HepG2 (cell line): ENCODE results near the gene CXCR1. TPM values are rescaled to one million over a fixed set of nuclear protein-coding genes. Genes with fewer than 3 reads are reported as not detected.

ENCODE experiments used
- ATAC-seq: fragments of 200-7000 bp; cut with Tn5 transposase; 3 replicates; pipeline ENCODE4 v1.9.1; 2020; ENCODE audit warnings: mild to moderate bottlenecking, moderate library complexity
- BruUV-seq: library from RNA; stranded (reverse); fragments of 400-500 nt; replicated peaks from 2 replicates; lab custom pipeline; 2021; lab: Mats Ljungman, UMichigan
- CTCF ChIA-PET: fragments of 300-600 bp; formaldehyde crosslinking; extraction: SDS; loops from one replicate; lab custom pipeline; 2021; ENCODE audit warnings: low total read pairs, inconsistent platforms, low intra/inter-chr PET ratio; lab: Yijun Ruan, JAX
- POLR2A ChIA-PET: fragments of 350-600 bp; sonication (Branson Sonifier 250); formaldehyde crosslinking; loops from one replicate; lab custom pipeline; 2020; ENCODE audit warnings: antibody characterized with exemption, inconsistent platforms; lab: Yijun Ruan, JAX
- DNase-seq: peaks from one replicate; pipeline ENCODE4 v3.0.0-alpha.2; 2015; ENCODE audit warnings: low spot score
- FAIRE-seq: peaks from 3 replicates; lab custom pipeline; 2011; peaks lifted over from hg19 to GRCh38; lab: Jason Lieb, UNC
- H2AFZ ChIP-seq: one replicate; pipeline ENCODE4 v1.6.1; 2011; ENCODE audit warnings: low read length, inconsistent platforms
- H3K27ac ChIP-seq: fragments of 300-600 bp; 3 replicates; pipeline ENCODE4 v1.8.0; 2011; ENCODE audit warnings: mixed run types, mild to moderate bottlenecking, mixed read lengths, low read length, inconsistent platforms; ENCODE audit not compliant: insufficient read depth; ENCODE audit errors: extremely low read length
- H3K27me3 ChIP-seq, 2 experiments: fragments of 200-600 bp in 1 of 2; 2 replicates in 1 of 2; 3 replicates in 1 of 2; pipeline versions ENCODE4 v1.6.0 to v1.8.0; 2011; ENCODE audit warnings: low read length in 2 of 2, mild to moderate bottlenecking in 2 of 2, moderate library complexity in 2 of 2, inconsistent platforms in 1 of 2; ENCODE audit not compliant: insufficient read depth in 2 of 2, control insufficient read depth in 1 of 2
- H3K36me3 ChIP-seq, 2 experiments: fragments of 200-600 bp in 1 of 2; replicated peaks in 1 of 2; 2 replicates in 1 of 2; 3 replicates in 1 of 2; pipeline versions ENCODE4 v1.5.1 to v1.8.0; 2011; ENCODE audit warnings: low read length in 2 of 2, inconsistent platforms in 1 of 2; ENCODE audit not compliant: insufficient read depth in 2 of 2, control insufficient read depth in 1 of 2
- H3K4me1 ChIP-seq: 2 replicates; pipeline ENCODE4 v1.5.1; 2012; ENCODE audit warnings: low read length, inconsistent platforms; ENCODE audit not compliant: insufficient read depth
- H3K4me2 ChIP-seq: 2 replicates; pipeline ENCODE4 v1.6.0; 2011; ENCODE audit warnings: low read depth, low read length, inconsistent platforms
- H3K4me3 ChIP-seq, 3 experiments: fragments of 200-600 bp in 1 of 3; sonication (generic), shearing (Covaris generic) in 1 of 3; replicated peaks in 1 of 3; 2 replicates each; pipeline ENCODE4 v1.5.1; 2011 to 2016; ENCODE audit warnings: low read length in 3 of 3, inconsistent platforms in 2 of 3, low read depth in 2 of 3, mild to moderate bottlenecking in 2 of 3, control low read depth in 1 of 3, mixed read lengths in 1 of 3; ENCODE audit not compliant: insufficient read depth in 1 of 3
- H3K79me2 ChIP-seq: one replicate; pipeline ENCODE4 v1.6.1; 2011; ENCODE audit warnings: low read length, inconsistent platforms; ENCODE audit not compliant: insufficient read depth
- H3K9ac ChIP-seq: 2 replicates; pipeline ENCODE4 v1.6.0; 2011; ENCODE audit warnings: mild to moderate bottlenecking, low read depth, low read length, inconsistent platforms; ENCODE audit not compliant: insufficient read depth
- H3K9me3 ChIP-seq: 2 replicates; pipeline ENCODE4 v1.5.1; 2012; ENCODE audit warnings: mild to moderate bottlenecking, low read length
- H4K20me1 ChIP-seq: 2 replicates; pipeline ENCODE4 v1.6.0; 2011; ENCODE audit warnings: inconsistent platforms, mild to moderate bottlenecking, low read length, moderate library complexity; ENCODE audit not compliant: insufficient read depth
- ARNT ChIP-seq: fragments of 450-650 bp; IDR thresholded peaks from 2 replicates; pipeline ENCODE4 v1.6.1; 2017
- CTCF ChIP-seq: sonication (generic); formaldehyde crosslinking; IDR thresholded peaks from 2 replicates; pipeline ENCODE4 v1.5.0; 2020; ENCODE audit warnings: mild to moderate bottlenecking, missing genetic modification reagents, moderate library complexity
- EHMT2 ChIP-seq: fragments of 200-600 bp; sonication (generic); IDR thresholded peaks from 2 replicates; pipeline ENCODE4 v1.7.0; 2017; ENCODE audit warnings: antibody characterized with exemption, low read depth, low read length, borderline replicate concordance
- FOSL2 ChIP-seq: sonication (generic); formaldehyde crosslinking; IDR thresholded peaks from 2 replicates; pipeline ENCODE4 v1.4.0; 2020; ENCODE audit warnings: missing genetic modification reagents
- RFXAP ChIP-seq: sonication (generic); formaldehyde crosslinking; IDR thresholded peaks from 2 replicates; pipeline ENCODE4 v1.4.0; 2020; ENCODE audit warnings: missing genetic modification reagents, borderline replicate concordance
- TFDP1 ChIP-seq: IDR thresholded peaks from 2 replicates; pipeline ENCODE4 v1.6.1; 2016; ENCODE audit warnings: missing compliant biosample characterization, missing genetic modification reagents, borderline replicate concordance
- ZFP62 ChIP-seq: sonication (generic); formaldehyde crosslinking; IDR thresholded peaks from 2 replicates; pipeline ENCODE4 v1.4.0; 2020; ENCODE audit warnings: missing genetic modification reagents
- ZNF570 ChIP-seq: sonication (generic); formaldehyde crosslinking; IDR thresholded peaks from 2 replicates; pipeline ENCODE4 v1.4.0; 2020; ENCODE audit warnings: mild to moderate bottlenecking, missing genetic modification reagents, borderline replicate concordance
- WGBS: methylation state at CpG from one replicate; pipeline ENCODE4 v1.1.6; 2017; ENCODE audit warnings: low lambda C conversion rate; 5-methylcytosine and 5-hydroxymethylcytosine counted together
- in situ Hi-C: cut with HindIII; loops from 2 replicates; pipeline ENCODE4 v1.10.0; 2017; ENCODE audit warnings: low pct_unique_long_range_greater_than_20kb; ENCODE audit not compliant: extremely low pct_ligation_motif_present
- intact Hi-C: fragments of 100-400 bp; cut with micrococcal nuclease; formaldehyde crosslinking; loops from one replicate; pipeline ENCODE4 v1.10.0; 2022; ENCODE audit not compliant: unreplicated experiment
- polyA plus RNA-seq, 8 experiments: library from polyadenylated mRNA; depleted of rRNA in 3 of 8; stranded (reverse) in 7 of 8; unstranded in 1 of 8; fragments of >200 nt; fragmentation: Illumina TruSeq in 4 of 8; extraction: Trizol in 4 of 8; gene quantifications; 2 replicates each; pipeline versions ENCODE4 v1.2.1 to v1.2.3, GENCODE V29; 2011 to 2016; ENCODE audit warnings: low read depth in 4 of 8, missing spikeins in 1 of 8, mixed read lengths in 1 of 8; ENCODE audit not compliant: insufficient read depth in 1 of 8
- total RNA-seq, 5 experiments: library from RNA; depleted of rRNA; stranded (reverse); fragments of >200 nt; fragmentation: Illumina TruSeq; extraction: Trizol; gene quantifications; 2 replicates each; pipeline ENCODE4 v1.2.3, GENCODE V29; 2016; ENCODE audit warnings: low read depth in 1 of 5
- TF ChIP-seq, protein P1 (sequence below): sonication (generic); formaldehyde crosslinking; IDR thresholded peaks from 2 replicates; pipeline ENCODE4 v1.5.1; 2020; ENCODE audit warnings: missing genetic modification reagents, mild to moderate bottlenecking, borderline replicate concordance

The CXCR1 gene
- total and polyA plus RNA-seq, 2 of the 13 experiments (the other 11 are each of a cell fraction or from before 2014, with no cell fraction given) = not detected

GRCh38 chr2:218128781-218129457 is 37.8 kb downstream of the CXCR1 start:
- Histone ChIP-seq H3K9me3 (no peaks in the 10 kb centered on the region), H3K36me3 (no peaks in the 10 kb centered on the region), H3K27ac (no peak overlapping the region), H3K4me1 (no peaks in the 10 kb centered on the region), H2AFZ (no peak overlapping the region), H3K79me2 (no peaks in the 10 kb centered on the region), H3K4me3 (no peak overlapping the region), H3K27me3 (peaks cover 3 to 52% of the 10 kb centered on the region in 2 experiments), H3K9ac (no peak overlapping the region), H4K20me1 (no peaks in the 10 kb centered on the region), H3K4me2 (no peak overlapping the region)
- DNase-seq = no peak
- intact Hi-C loops (no loop called here), in situ Hi-C loops (no loop called here)
- FAIRE-seq = no peak
- ATAC-seq = no peak
- TF ChIP-seq ZNF570 (CRISPR knock-in tag) (no peak), EHMT2 (no peak), ZFP62 (no peak), RFXAP (CRISPR knock-in tag) (no peak), CTCF (no peak), TFDP1 (no peak), ARNT (no peak), FOSL2 (no peak)
- TF ChIP-seq, protein P1, sequence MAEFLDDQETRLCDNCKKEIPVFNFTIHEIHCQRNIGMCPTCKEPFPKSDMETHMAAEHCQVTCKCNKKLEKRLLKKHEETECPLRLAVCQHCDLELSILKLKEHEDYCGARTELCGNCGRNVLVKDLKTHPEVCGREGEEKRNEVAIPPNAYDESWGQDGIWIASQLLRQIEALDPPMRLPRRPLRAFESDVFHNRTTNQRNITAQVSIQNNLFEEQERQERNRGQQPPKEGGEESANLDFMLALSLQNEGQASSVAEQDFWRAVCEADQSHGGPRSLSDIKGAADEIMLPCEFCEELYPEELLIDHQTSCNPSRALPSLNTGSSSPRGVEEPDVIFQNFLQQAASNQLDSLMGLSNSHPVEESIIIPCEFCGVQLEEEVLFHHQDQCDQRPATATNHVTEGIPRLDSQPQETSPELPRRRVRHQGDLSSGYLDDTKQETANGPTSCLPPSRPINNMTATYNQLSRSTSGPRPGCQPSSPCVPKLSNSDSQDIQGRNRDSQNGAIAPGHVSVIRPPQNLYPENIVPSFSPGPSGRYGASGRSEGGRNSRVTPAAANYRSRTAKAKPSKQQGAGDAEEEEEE = no peak
- no TSS peak for BruUV-seq
- ChIA-PET CTCF (no interaction called here), POLR2A (no interaction called here)
- whole genome bisulfite sequencing = 8% methylated on average over 6 of the region's 6 CpGs
